Heart left ventricle (tissue), 16 donors: Measurements from ENCODE around the gene SLX4IP. TPM values are rescaled to one million over a fixed set of nuclear protein-coding genes. Genes with fewer than 3 reads are reported as not detected.

Experiments used
- ATAC-seq, 4 donors: fragments of 200-7000 bp; cut with Tn5 transposase; one replicate each; pipeline ENCODE4 v1.9.1; 2020 to 2022; ENCODE audit warnings: moderate library complexity in 4 of 4, mild to moderate bottlenecking in 3 of 4, moderate number of reproducible peaks in 1 of 4
- DNase-seq, 5 donors: peaks; one replicate each; pipeline ENCODE4 v3.0.0-alpha.2; 2020
- H3K27ac ChIP-seq, 12 donors: fragments of 200-600 bp; sonication (generic) in 4 of 12; one replicate each; pipeline versions ENCODE4 v1.5.0 to v1.8.0; 2016 to 2022; ENCODE audit warnings: mild to moderate bottlenecking in 2 of 12
- H3K27me3 ChIP-seq, 9 donors: fragments of 200-600 bp; sonication (generic) in 2 of 9; one replicate each; pipeline versions ENCODE4 v1.5.1 to v1.8.0; 2016 to 2022; ENCODE audit warnings: mild to moderate bottlenecking in 3 of 9
- H3K36me3 ChIP-seq, 9 donors: fragments of 200-600 bp; sonication (generic) in 2 of 9; one replicate each; pipeline versions ENCODE4 v1.5.0 to v1.8.0; 2018 to 2022; ENCODE audit warnings: mild to moderate bottlenecking in 2 of 9
- H3K4me1 ChIP-seq, 12 donors: fragments of 200-600 bp; sonication (generic) in 4 of 12; one replicate each; pipeline versions ENCODE4 v1.5.0 to v1.8.0; 2016 to 2022; ENCODE audit warnings: mild to moderate bottlenecking in 3 of 12
- H3K4me3 ChIP-seq, 12 donors: fragments of 200-600 bp; sonication (generic) in 4 of 12; one replicate each; pipeline versions ENCODE4 v1.5.0 to v1.8.0; 2017 to 2022; ENCODE audit warnings: mild to moderate bottlenecking in 9 of 12, moderate library complexity in 4 of 12
- H3K9me3 ChIP-seq, 12 donors: fragments of 200-600 bp; sonication (generic) in 4 of 12; one replicate each; pipeline versions ENCODE4 v1.5.0 to v1.8.0; 2016 to 2022; ENCODE audit warnings: mild to moderate bottlenecking in 1 of 12
- POLR2A ChIP-seq, 2 donors: fragments of 450-650 bp; IDR thresholded peaks; one replicate each; pipeline ENCODE4 v1.6.1; 2017; ENCODE audit warnings: antibody characterized with exemption in 2 of 2, mild to moderate bottlenecking in 2 of 2, moderate library complexity in 2 of 2
- WGBS, 4 donors: extraction: QIAGEN DNeasy Blood & Tissue Kit in 2 of 4; methylation state at CpG; one replicate each; pipeline versions ENCODE4 v1.1.5 to v1.1.7; 2013 to 2018; 5-methylcytosine and 5-hydroxymethylcytosine counted together
- intact Hi-C, 10 donors: fragments of 100-400 bp; cut with DNase I; formaldehyde crosslinking; loops; one replicate each; pipeline versions ENCODE4 v1.11.1 to v1.14.2; 2022
- polyA plus RNA-seq, 2 donors: library from polyadenylated mRNA; stranded (reverse); fragments of 200-250 nt; gene quantifications; one replicate each; pipeline ENCODE4 v1.2.3, GENCODE V29; 2013
- total RNA-seq, 9 donors: library from RNA; depleted of rRNA in 2 of 9; stranded (reverse); fragments of >200 nt in 2 of 9; fragmentation: NEBNext Ultra II Directional in 3 of 9; extraction: Animal tissue kit (Norgen Biotek cat#: 25700) in 3 of 9; gene quantifications; one replicate each; pipeline versions ENCODE4 v1.1.0 to v1.2.4, GENCODE V29; 2016 to 2023
- TF ChIP-seq, protein P1 (sequence below), 12 donors: fragments of 200-600 bp; sonication (generic) in 4 of 12; IDR thresholded peaks; one replicate each; pipeline versions ENCODE4 v1.5.0 to v1.8.0; 2018 to 2022; ENCODE audit warnings: antibody characterized with exemption in 12 of 12, mild to moderate bottlenecking in 5 of 12
- donor health status: ischemic (EF 13 %, LVEDD 7.1; RV severe dilation, severe dysfunction).
- donor health status: healthy with polysubstance abuse.
- donor health status: DM: no; HTN: yes; CAD: no.
- donor health status: DM: no; HTN: no; CAD: no.
- donor health status: ischemic (EF 25% LVEDD 6.9; RV normal size, moderate dysfunction).
- donor health status: ischemic (EF 25% LVEDD 5.7; RV mildly dilated, moderate dysfunction).
- donor health status: healthy.
- donor health status: DM: yes; HTN: yes; CAD: no.
- donor health status: ischemic (EF 35%, LVEDD 5.7; RV mildly dilated, moderate dysfunction).
- donor health status: nonischemic (EF 11% LVEDD 7.7; RV severe dilation, severe dysfunction).
- donor health status: DM: yes; HTN: yes; CAD: no.
- donor health status: PGD.
- donor health status: ischemic (EF 29% LVEDD 5.4; RV normal size, mild dysfunction).
- donor health status: nonischemic (EF 23%, LVEDD 6.1; RV moderate dilation, normal function).

The SLX4IP gene
- total and polyA plus RNA-seq, 11 donors: 1.1 to 4.3 (median 2.4) TPM

GRCh38 chr20:10655720-10656669, 220.9 kb downstream of the SLX4IP start:
- DNase-seq: no peak
- Histone ChIP-seq H3K9me3 (no peaks in the 10 kb centered on the region), H3K4me3 (peak overlapping the region in 1 of 12 donors; percentile 4), H3K27ac (peak overlapping the region in 7 of 12 donors; percentile 16 to 78 (median 64)), H3K36me3 (peaks cover 0 to 97% (median 78%) of the 10 kb centered on the region in 9 donors), H3K27me3 (no peaks in the 10 kb centered on the region), H3K4me1 (peaks cover 11 to 99% (median 82%) of the 10 kb centered on the region in 12 donors)
- WGBS, 4 donors: 72 to 85% (median 76%) methylated on average over 15 of the region's 15 CpGs
- TF ChIP-seq, protein P1, sequence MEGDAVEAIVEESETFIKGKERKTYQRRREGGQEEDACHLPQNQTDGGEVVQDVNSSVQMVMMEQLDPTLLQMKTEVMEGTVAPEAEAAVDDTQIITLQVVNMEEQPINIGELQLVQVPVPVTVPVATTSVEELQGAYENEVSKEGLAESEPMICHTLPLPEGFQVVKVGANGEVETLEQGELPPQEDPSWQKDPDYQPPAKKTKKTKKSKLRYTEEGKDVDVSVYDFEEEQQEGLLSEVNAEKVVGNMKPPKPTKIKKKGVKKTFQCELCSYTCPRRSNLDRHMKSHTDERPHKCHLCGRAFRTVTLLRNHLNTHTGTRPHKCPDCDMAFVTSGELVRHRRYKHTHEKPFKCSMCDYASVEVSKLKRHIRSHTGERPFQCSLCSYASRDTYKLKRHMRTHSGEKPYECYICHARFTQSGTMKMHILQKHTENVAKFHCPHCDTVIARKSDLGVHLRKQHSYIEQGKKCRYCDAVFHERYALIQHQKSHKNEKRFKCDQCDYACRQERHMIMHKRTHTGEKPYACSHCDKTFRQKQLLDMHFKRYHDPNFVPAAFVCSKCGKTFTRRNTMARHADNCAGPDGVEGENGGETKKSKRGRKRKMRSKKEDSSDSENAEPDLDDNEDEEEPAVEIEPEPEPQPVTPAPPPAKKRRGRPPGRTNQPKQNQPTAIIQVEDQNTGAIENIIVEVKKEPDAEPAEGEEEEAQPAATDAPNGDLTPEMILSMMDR (IDR thresholded peaks at IDR 0.05): no peak
- TF ChIP-seq POLR2A (IDR thresholded peaks at IDR 0.05): no peak
- intact Hi-C loops: loop anchor here in 3 of 10 donors (5.0 to 10.0 kb wide), 3 partner anchors 99 to 889 kb away; no protein-coding TSS in a partner anchor
- no peak for ATAC-seq

GRCh38 chr20:10657453-10657852, 222.3 kb downstream of the SLX4IP start:
- ATAC-seq (no peak), DNase-seq (no peak)
- peak overlapping the region in 1 of 12 donors; percentile 76 for H3K27ac ChIP-seq

GRCh38 chr20:10658051-10658823, 223.1 kb downstream of the SLX4IP start:
- DNase-seq (no peak), ATAC-seq (no peak)
- TF ChIP-seq POLR2A (IDR thresholded peaks at IDR 0.05): no peak
- TF ChIP-seq, protein P1 (IDR thresholded peaks at IDR 0.05): no peak
- Histone ChIP-seq H3K4me1 (peaks cover 8 to 97% (median 70%) of the 10 kb centered on the region in 12 donors), H3K27me3 (no peaks in the 10 kb centered on the region), H3K27ac (peak overlapping the region in 2 of 12 donors; percentile 1 to 74), H3K9me3 (no peaks in the 10 kb centered on the region), H3K4me3 (no peak overlapping the region), H3K36me3 (peaks cover 0 to 97% (median 79%) of the 10 kb centered on the region in 9 donors)
- intact Hi-C loops: loop anchor here in 3 of 10 donors (5.0 to 10.0 kb wide), 3 partner anchors 101 to 887 kb away; no protein-coding TSS in a partner anchor
- WGBS, 4 donors: 80 to 93% (median 85%) methylated on average over 13 of the region's 13 CpGs

More at GRCh38 chr20:10657453-10657852, 222.3 kb downstream of the SLX4IP start:
- TF ChIP-seq, protein P1 (IDR thresholded peaks at IDR 0.05): no peak
- no peak for TF ChIP-seq POLR2A (IDR thresholded peaks at IDR 0.05)
- H3K27me3 ChIP-seq: no peaks in the 10 kb centered on the region
- intact Hi-C loops: loop anchor here in 3 of 10 donors (5.0 to 10.0 kb wide), 3 partner anchors 100 to 887 kb away; no protein-coding TSS in a partner anchor
- peaks cover 11 to 97% (median 73%) of the 10 kb centered on the region in 12 donors for H3K4me1 ChIP-seq
- no peak overlapping the region for H3K4me3 ChIP-seq
- 76 to 90% (median 82%) methylated on average over 1 of the region's 1 CpG for WGBS, 4 donors
- H3K36me3 ChIP-seq: peaks cover 0 to 97% (median 79%) of the 10 kb centered on the region in 9 donors
- H3K9me3 ChIP-seq: no peaks in the 10 kb centered on the region
